Adrenal gland (tissue), 12 donors: ENCODE results near the gene IGFBPL1. TPM values are rescaled to one million over a fixed set of nuclear protein-coding genes. Genes with fewer than 3 reads are reported as not detected.
A peak's percentile ranks its signal among the peaks of the same experiment; 100 is the strongest.

ENCODE experiments used
- DNase-seq, 7 donors: peaks; one replicate each; pipeline ENCODE4 v3.0.0-alpha.2; 2019 to 2020
- H3K27ac ChIP-seq, 5 donors: fragments of 200-600 bp; sonication (generic) in 4 of 5; 1 replicate in 3 of 5; 2 replicates in 2 of 5; pipeline versions ENCODE4 v1.5.1 to v1.8.0; 2016 to 2020; ENCODE audit warnings: mild to moderate bottlenecking in 1 of 5
- H3K27me3 ChIP-seq: fragments of 200-600 bp; 2 replicates; pipeline ENCODE4 v1.8.0; 2021
- H3K36me3 ChIP-seq, 2 donors: fragments of 200-600 bp; replicated peaks in 1 of 2; 1 replicate in 1 of 2; 2 replicates in 1 of 2; pipeline versions ENCODE4 v1.5.1 to v1.8.0; 2018 to 2022
- H3K4me1 ChIP-seq, 2 donors: fragments of 200-600 bp; replicated peaks in 1 of 2; 1 replicate in 1 of 2; 2 replicates in 1 of 2; pipeline versions ENCODE4 v1.5.1 to v1.8.0; 2018 to 2021
- H3K4me3 ChIP-seq, 4 donors: fragments of 200-600 bp; sonication (generic) in 3 of 4; one replicate each; pipeline ENCODE4 v1.5.1; 2016 to 2018
- H3K9me3 ChIP-seq, 3 donors: fragments of 200-600 bp; sonication (generic) in 1 of 3; replicated peaks in 1 of 3; 1 replicate in 2 of 3; 2 replicates in 1 of 3; pipeline versions ENCODE4 v1.5.1 to v1.8.0; 2016 to 2021
- CTCF ChIP-seq, 6 experiments: fragments of 450-650 bp in 4 of 6; fragments of 200-600 bp in 2 of 6; sonication (generic) in 1 of 6; IDR thresholded peaks; 1 replicate in 5 of 6; 2 replicates in 1 of 6; pipeline versions ENCODE4 v1.5.1 to v1.8.0; 2016 to 2021; ENCODE audit warnings: antibody characterized with exemption in 6 of 6, mild to moderate bottlenecking in 2 of 6, moderate library complexity in 1 of 6
- POLR2A ChIP-seq, 2 donors: fragments of 450-650 bp; IDR thresholded peaks; one replicate each; pipeline ENCODE4 v1.6.1; 2017; ENCODE audit warnings: antibody characterized with exemption in 2 of 2, mild to moderate bottlenecking in 2 of 2, moderate library complexity in 1 of 2
- WGBS, 4 donors: extraction: QIAGEN DNeasy Blood & Tissue Kit in 2 of 4; methylation state at CpG; one replicate each; pipeline versions ENCODE4 v1.1.5 to v1.1.7; 2013 to 2017; 5-methylcytosine and 5-hydroxymethylcytosine counted together
- intact Hi-C, 2 donors: fragments of 100-400 bp; cut with DNase I; formaldehyde crosslinking; loops; one replicate each; pipeline versions ENCODE4 v1.14.1 to v1.15.0; 2022 to 2023
- polyA plus RNA-seq, 3 donors: library from polyadenylated mRNA; stranded (reverse); fragments of 200-250 nt in 2 of 3; fragments of 350-450 nt in 1 of 3; fragmentation: Illumina TruSeq in 1 of 3; extraction: RNeasy Lipid Tissue Mini Kit (QIAGEN cat#74804) in 1 of 3; gene quantifications; one replicate each; pipeline ENCODE4 v1.2.3, GENCODE V29; 2013 to 2014
- total RNA-seq, 9 donors: library from RNA; depleted of rRNA in 4 of 9; stranded (reverse); fragments of >200 nt in 4 of 9; fragments of 120-200 nt in 1 of 9; fragmentation: NEBNext Ultra II Directional in 1 of 9; extraction: Animal tissue kit (Norgen Biotek cat#: 25700) in 1 of 9; gene quantifications; one replicate each; pipeline versions ENCODE4 v1.1.0 to v1.2.4, GENCODE V29; 2013 to 2023
- donor health status: healthy with polysubstance abuse.
- donor health status: Bipolar disorder and iron deficiency.
- donor health status: DM: yes; HTN: yes; CAD: no.
- donor health status: DM: no; HTN: no; CAD: no.
- donor health status: DM: no; HTN: no; CAD: no.
- donor health status: DM: yes; HTN: yes; CAD: no.

IGFBPL1 gene
- total and polyA plus RNA-seq, 12 donors: 0.17 to 5.2 (median 1.5) TPM; not detected in 4

GRCh38 chr9:38417003-38417945, 7.0 kb downstream of the IGFBPL1 start:
- peak in 3 of 7 donors; percentile 30 to 72 (median 39) for DNase-seq
- intact Hi-C loops: loop anchor here in 1 of 2 donors (5.0 kb wide), 1 partner anchor 295 kb away; no protein-coding TSS in a partner anchor
- 67 to 72% (median 68%) methylated on average over 7 to 8 of the region's 8 CpGs for WGBS, 4 donors
- Histone ChIP-seq H3K4me3 (no peak overlapping the region), H3K9me3 (no peaks in the 10 kb centered on the region), H3K4me1 (no peaks in the 10 kb centered on the region), H3K36me3 (no peaks in the 10 kb centered on the region), H3K27me3 (peaks cover 5% of the 10 kb centered on the region), H3K27ac (no peak overlapping the region)
- no peak for TF ChIP-seq POLR2A (IDR thresholded peaks at IDR 0.05)
- peak in 3 of 6 experiments; percentile 26 to 41 (median 33) for TF ChIP-seq CTCF (IDR thresholded peaks at IDR 0.05)

- H3K27me3 ChIP-seq: peaks cover 4% of the 10 kb centered on the region
- H3K9me3 ChIP-seq: no peaks in the 10 kb centered on the region
- intact Hi-C loops: loop anchor here in 1 of 2 donors (5.0 kb wide), 1 partner anchor 294 kb away; no protein-coding TSS in a partner anchor
- WGBS, 4 donors: 61 to 78% (median 68%) methylated on average over 4 of the region's 4 CpGs
- no peaks in the 10 kb centered on the region for H3K4me1 ChIP-seq
- no peak overlapping the region for H3K27ac ChIP-seq
- H3K4me3 ChIP-seq: no peak overlapping the region
- no peaks in the 10 kb centered on the region for H3K36me3 ChIP-seq
- DNase-seq: no peak
- TF ChIP-seq CTCF (IDR thresholded peaks at IDR 0.05) (no peak), POLR2A (IDR thresholded peaks at IDR 0.05) (no peak)
Measured at GRCh38 chr9:38416461-38416860, 7.8 kb downstream of the IGFBPL1 start.

GRCh38 chr9:38415856-38416255, 8.4 kb downstream of the IGFBPL1 start:
- no peak for DNase-seq
- Histone ChIP-seq H3K4me3 (no peak overlapping the region), H3K4me1 (no peaks in the 10 kb centered on the region), H3K9me3 (no peaks in the 10 kb centered on the region), H3K27me3 (peaks cover 4% of the 10 kb centered on the region), H3K27ac (no peak overlapping the region), H3K36me3 (no peaks in the 10 kb centered on the region)
- TF ChIP-seq POLR2A (IDR thresholded peaks at IDR 0.05) (no peak), CTCF (IDR thresholded peaks at IDR 0.05) (no peak)
- WGBS, 4 donors: 78 to 89% (median 87%) methylated on average over 7 to 8 of the region's 8 CpGs
- intact Hi-C loops: loop anchor here in 1 of 2 donors (5.0 kb wide), 1 partner anchor 294 kb away; no protein-coding TSS in a partner anchor

- intact Hi-C loops: no loop called here
- H3K27me3 ChIP-seq: peaks cover 4% of the 10 kb centered on the region
- no peak overlapping the region for H3K27ac ChIP-seq
- no peak overlapping the region for H3K4me3 ChIP-seq
- H3K36me3 ChIP-seq: no peaks in the 10 kb centered on the region
- TF ChIP-seq POLR2A (IDR thresholded peaks at IDR 0.05) (no peak), CTCF (IDR thresholded peaks at IDR 0.05) (no peak)
- no peaks in the 10 kb centered on the region for H3K9me3 ChIP-seq
- DNase-seq: no peak
- WGBS, 4 donors: 55 to 61% (median 59%) methylated on average over 21 to 24 of the region's 24 CpGs
- H3K4me1 ChIP-seq: no peaks in the 10 kb centered on the region
Measured at GRCh38 chr9:38414040-38414723, 10.1 kb downstream of the IGFBPL1 start.
